Measurements from ENCODE around the gene DIO1. TPM values are rescaled to one million over a fixed set of nuclear protein-coding genes. Genes with fewer than 3 reads are reported as not detected.

The DIO1 gene
- total and polyA plus RNA-seq, 9 of the 15 experiments (the other 6 are each of a cell fraction or from before 2014, with no cell fraction given), result not detected

- no peak for TF ChIP-seq RREB1 (CRISPR knock-in tag; IDR thresholded peaks at IDR 0.05)
- TF ChIP-seq ZZZ3 (IDR thresholded peaks at IDR 0.05), result no peak
- no peak for TF ChIP-seq HMGN3 (IDR thresholded peaks at IDR 0.05; ENCODE audit: borderline replicate concordance, extremely low read depth, insufficient read length, low read depth, low read length)
- no peak for TF ChIP-seq TOE1 (IDR thresholded peaks at IDR 0.05; ENCODE audit: borderline replicate concordance)
- no peak for TF ChIP-seq TOE1 (CRISPR knock-in tag; IDR thresholded peaks at IDR 0.05; ENCODE audit: borderline replicate concordance, low read depth)
- TF ChIP-seq ARID1B (IDR thresholded peaks at IDR 0.05), result no peak
- no peak for TF ChIP-seq L3MBTL2 (IDR thresholded peaks at IDR 0.05)
- TF ChIP-seq ZNF41 (CRISPR knock-in tag; conservative IDR thresholded peaks at IDR 0.05), result no peak
- no peak for TF ChIP-seq FOXJ3 (CRISPR knock-in tag; IDR thresholded peaks at IDR 0.05)
Observed at GRCh38 chr1:53929246-53929960, 35.4 kb downstream of the DIO1 start (continued).
